Stimulated activated effector memory CD8-positive, alpha-beta T cell treated with anti-CD3 and anti-CD28 coated beads, Interleukin-12 subunit alpha, Interleukin-12 subunit beta, amount 100 ng/mL, for 72 hours (primary cell): ENCODE data around the gene EIPR1.

Experiments used
- ATAC-seq: fragments of 150-1000 bp; cut with Tn5 transposase; 2 replicates; pipeline ENCODE4 v1.10.0; 2021
- DNase-seq, 2 donors: peaks; one replicate each; pipeline ENCODE4 v3.0.0; 2021 to 2022; ENCODE audit warnings: low spot score in 2 of 2
- H3K27ac Mint-ChIP-seq: one replicate; pipeline ENCODE4 v1.8.0; 2022; ENCODE audit warnings: mild to moderate bottlenecking, mixed read lengths
- H3K36me3 Mint-ChIP-seq: one replicate; pipeline ENCODE4 v1.8.0; 2022; ENCODE audit warnings: mild to moderate bottlenecking, mixed read lengths
- H3K4me1 Mint-ChIP-seq: one replicate; pipeline ENCODE4 v1.8.0; 2022; ENCODE audit warnings: mixed read lengths
- H3K4me3 Mint-ChIP-seq: one replicate; pipeline ENCODE4 v1.8.0; 2022; ENCODE audit warnings: mild to moderate bottlenecking, mixed read lengths
- H3K9me3 Mint-ChIP-seq: one replicate; pipeline ENCODE4 v1.8.0; 2022; ENCODE audit warnings: mixed read lengths

EIPR1 gene

GRCh38 chr2:3149441-3150217, 228.0 kb downstream of the EIPR1 start:
- Mint-ChIP-seq H3K36me3 (no peaks in the 10 kb centered on the region), H3K4me3 (no peak overlapping the region), H3K4me1 (no peaks in the 10 kb centered on the region), H3K9me3 (no peaks in the 10 kb centered on the region), H3K27ac (no peak overlapping the region)
- ATAC-seq (no peak), DNase-seq (no peak)

GRCh38 chr2:3148716-3149115, 228.9 kb downstream of the EIPR1 start:
- no peaks in the 10 kb centered on the region for H3K4me1 Mint-ChIP-seq
- H3K9me3 Mint-ChIP-seq: no peaks in the 10 kb centered on the region
- no peak overlapping the region for H3K27ac Mint-ChIP-seq
- DNase-seq (no peak), ATAC-seq (no peak)
- H3K36me3 Mint-ChIP-seq: no peaks in the 10 kb centered on the region
- H3K4me3 Mint-ChIP-seq: no peak overlapping the region

- no peak for DNase-seq
- no peaks in the 10 kb centered on the region for H3K4me1 Mint-ChIP-seq
- H3K4me3 Mint-ChIP-seq: no peak overlapping the region
- no peaks in the 10 kb centered on the region for H3K36me3 Mint-ChIP-seq
- no peaks in the 10 kb centered on the region for H3K9me3 Mint-ChIP-seq
- no peak overlapping the region for H3K27ac Mint-ChIP-seq
- no peak for ATAC-seq
These were observed 229.7 kb downstream of the EIPR1 start for GRCh38 chr2:3147651-3148530.

GRCh38 chr2:3146772-3147650, 230.6 kb downstream of the EIPR1 start:
- H3K27ac Mint-ChIP-seq: no peak overlapping the region
- no peak for DNase-seq
- H3K36me3 Mint-ChIP-seq: no peaks in the 10 kb centered on the region
- H3K4me3 Mint-ChIP-seq: no peak overlapping the region
- H3K9me3 Mint-ChIP-seq: no peaks in the 10 kb centered on the region
- no peaks in the 10 kb centered on the region for H3K4me1 Mint-ChIP-seq
- ATAC-seq: no peak

GRCh38 chr2:3146175-3146574, 231.4 kb downstream of the EIPR1 start:
- H3K27ac Mint-ChIP-seq: no peak overlapping the region
- ATAC-seq (no peak), DNase-seq (no peak)
- H3K4me3 Mint-ChIP-seq: no peak overlapping the region
- no peaks in the 10 kb centered on the region for H3K9me3 Mint-ChIP-seq
- no peaks in the 10 kb centered on the region for H3K4me1 Mint-ChIP-seq
- no peaks in the 10 kb centered on the region for H3K36me3 Mint-ChIP-seq

- Mint-ChIP-seq H3K4me1 (no peaks in the 10 kb centered on the region), H3K27ac (no peak overlapping the region), H3K9me3 (no peaks in the 10 kb centered on the region), H3K4me3 (no peak overlapping the region), H3K36me3 (no peaks in the 10 kb centered on the region)
- ATAC-seq (no peak), DNase-seq (no peak)
These were observed 232.1 kb downstream of the EIPR1 start for GRCh38 chr2:3145471-3146021.

GRCh38 chr2:3144856-3145255, 232.8 kb downstream of the EIPR1 start:
- Mint-ChIP-seq H3K27ac (no peak overlapping the region), H3K4me1 (no peaks in the 10 kb centered on the region), H3K9me3 (no peaks in the 10 kb centered on the region), H3K4me3 (no peak overlapping the region), H3K36me3 (no peaks in the 10 kb centered on the region)
- ATAC-seq: no peak
- no peak for DNase-seq

- no peak for ATAC-seq
- H3K4me1 Mint-ChIP-seq: no peaks in the 10 kb centered on the region
- H3K4me3 Mint-ChIP-seq: no peak overlapping the region
- H3K36me3 Mint-ChIP-seq: no peaks in the 10 kb centered on the region
- H3K27ac Mint-ChIP-seq: no peak overlapping the region
- no peak for DNase-seq
- H3K9me3 Mint-ChIP-seq: no peaks in the 10 kb centered on the region
These were observed 234.0 kb downstream of the EIPR1 start for GRCh38 chr2:3143602-3144001.

GRCh38 chr2:3142961-3143571, 234.6 kb downstream of the EIPR1 start:
- ATAC-seq: no peak
- DNase-seq: no peak
- no peak overlapping the region for H3K27ac Mint-ChIP-seq
- no peaks in the 10 kb centered on the region for H3K4me1 Mint-ChIP-seq
- no peaks in the 10 kb centered on the region for H3K36me3 Mint-ChIP-seq
- H3K9me3 Mint-ChIP-seq: no peaks in the 10 kb centered on the region
- no peak overlapping the region for H3K4me3 Mint-ChIP-seq

- no peak overlapping the region for H3K27ac Mint-ChIP-seq
- H3K4me3 Mint-ChIP-seq: no peak overlapping the region
- no peaks in the 10 kb centered on the region for H3K36me3 Mint-ChIP-seq
- peak; percentile 47 for ATAC-seq
- no peak for DNase-seq
- H3K4me1 Mint-ChIP-seq: no peaks in the 10 kb centered on the region
- H3K9me3 Mint-ChIP-seq: no peaks in the 10 kb centered on the region
These were observed 235.4 kb downstream of the EIPR1 start for GRCh38 chr2:3142210-3142609.

- no peak for DNase-seq
- no peaks in the 10 kb centered on the region for H3K9me3 Mint-ChIP-seq
- no peaks in the 10 kb centered on the region for H3K4me1 Mint-ChIP-seq
- no peak for ATAC-seq
- no peaks in the 10 kb centered on the region for H3K36me3 Mint-ChIP-seq
- no peak overlapping the region for H3K4me3 Mint-ChIP-seq
- no peak overlapping the region for H3K27ac Mint-ChIP-seq
These were observed 235.9 kb downstream of the EIPR1 start for GRCh38 chr2:3141696-3142095.

GRCh38 chr2:3139906-3140305, 237.7 kb downstream of the EIPR1 start:
- peaks cover 4% of the 10 kb centered on the region for H3K9me3 Mint-ChIP-seq
- DNase-seq (no peak), ATAC-seq (no peak)
- H3K27ac Mint-ChIP-seq: no peak overlapping the region
- no peaks in the 10 kb centered on the region for H3K36me3 Mint-ChIP-seq
- H3K4me3 Mint-ChIP-seq: no peak overlapping the region
- H3K4me1 Mint-ChIP-seq: no peaks in the 10 kb centered on the region
